ENCODE data around the gene PACS1.

The PACS1 gene

DNA sequence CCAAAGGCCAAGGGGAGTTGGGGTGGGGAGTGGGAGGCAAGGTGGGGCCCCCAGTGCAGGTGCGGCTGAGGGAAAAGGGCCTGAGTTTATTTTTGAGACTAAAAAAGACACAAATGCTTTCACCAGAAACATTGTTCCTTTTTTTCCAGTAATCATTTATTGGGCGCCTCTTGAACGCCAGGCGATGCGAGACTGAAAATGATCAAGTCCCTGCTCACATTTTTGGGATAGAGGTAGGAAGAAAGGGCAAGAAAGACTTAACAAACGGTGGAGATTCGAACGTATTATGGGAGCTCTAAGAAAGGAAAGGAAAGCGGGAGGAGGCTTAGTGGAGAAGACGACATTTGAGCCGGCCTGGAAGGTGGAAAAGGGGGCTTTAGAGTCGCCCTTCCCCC, 18.7 kb upstream of the PACS1 start:
- no peak for DNase-seq (ENCODE audit: extremely low read depth, low read depth)
- TF ChIP-seq, protein P1, sequence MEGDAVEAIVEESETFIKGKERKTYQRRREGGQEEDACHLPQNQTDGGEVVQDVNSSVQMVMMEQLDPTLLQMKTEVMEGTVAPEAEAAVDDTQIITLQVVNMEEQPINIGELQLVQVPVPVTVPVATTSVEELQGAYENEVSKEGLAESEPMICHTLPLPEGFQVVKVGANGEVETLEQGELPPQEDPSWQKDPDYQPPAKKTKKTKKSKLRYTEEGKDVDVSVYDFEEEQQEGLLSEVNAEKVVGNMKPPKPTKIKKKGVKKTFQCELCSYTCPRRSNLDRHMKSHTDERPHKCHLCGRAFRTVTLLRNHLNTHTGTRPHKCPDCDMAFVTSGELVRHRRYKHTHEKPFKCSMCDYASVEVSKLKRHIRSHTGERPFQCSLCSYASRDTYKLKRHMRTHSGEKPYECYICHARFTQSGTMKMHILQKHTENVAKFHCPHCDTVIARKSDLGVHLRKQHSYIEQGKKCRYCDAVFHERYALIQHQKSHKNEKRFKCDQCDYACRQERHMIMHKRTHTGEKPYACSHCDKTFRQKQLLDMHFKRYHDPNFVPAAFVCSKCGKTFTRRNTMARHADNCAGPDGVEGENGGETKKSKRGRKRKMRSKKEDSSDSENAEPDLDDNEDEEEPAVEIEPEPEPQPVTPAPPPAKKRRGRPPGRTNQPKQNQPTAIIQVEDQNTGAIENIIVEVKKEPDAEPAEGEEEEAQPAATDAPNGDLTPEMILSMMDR (IDR thresholded peaks at IDR 0.05; ENCODE audit: low read depth, low read length): no peak

DNA sequence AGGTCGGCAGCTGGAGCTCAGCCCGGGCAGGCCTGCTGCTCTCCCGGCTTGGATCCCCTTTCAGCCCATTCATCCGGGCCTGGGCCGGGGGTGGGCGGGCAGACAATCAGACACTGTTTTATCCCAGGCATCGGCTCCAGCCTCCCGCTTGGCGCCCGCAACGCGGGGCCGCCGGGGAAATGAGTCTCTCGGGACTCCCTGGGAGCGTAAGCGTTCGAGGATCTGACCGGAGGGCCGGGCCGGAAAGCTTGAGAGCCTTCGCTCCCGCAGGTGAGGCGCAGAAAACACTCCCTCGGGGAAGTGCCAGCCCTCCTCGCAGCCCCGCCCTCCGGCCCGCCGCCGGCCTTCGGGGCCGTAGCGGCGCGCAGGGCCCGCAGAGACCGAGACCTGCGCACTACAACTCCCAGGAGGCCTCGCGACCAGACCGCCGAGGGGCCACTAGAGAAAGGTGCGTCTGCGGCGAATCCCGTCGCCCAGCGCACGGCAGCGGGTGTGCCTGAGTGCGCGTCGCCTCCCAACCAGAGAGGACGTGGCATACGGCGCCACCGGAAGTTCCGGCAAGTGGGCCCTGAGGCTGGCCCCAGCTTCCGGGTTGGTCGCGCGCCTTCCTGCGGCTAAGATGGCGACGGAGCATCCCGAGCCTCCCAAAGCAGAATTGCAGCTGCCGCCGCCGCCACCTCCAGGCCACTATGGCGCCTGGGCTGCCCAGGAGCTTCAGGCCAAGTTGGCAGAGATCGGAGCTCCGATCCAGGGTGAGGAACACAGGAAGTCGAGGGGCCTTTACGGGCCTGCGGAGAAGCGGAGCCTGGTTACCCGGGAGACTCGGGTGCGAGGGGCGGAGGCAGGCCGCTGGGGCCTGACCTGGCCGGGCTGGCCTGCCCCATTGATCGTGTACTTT, 18.1 kb upstream of the PACS1 start, which contains the start of gene SF3B2:
SF3B2 (plus strand) TSS at position 599 of the 898 bp plus-strand sequence; CDS start at position 620, 21 bp downstream.
- TF ChIP-seq, protein P1 (IDR thresholded peaks at IDR 0.05; ENCODE audit: low read depth, low read length): no peak
- peak; percentile 95 for DNase-seq (ENCODE audit: extremely low read depth, low read depth)

DNA sequence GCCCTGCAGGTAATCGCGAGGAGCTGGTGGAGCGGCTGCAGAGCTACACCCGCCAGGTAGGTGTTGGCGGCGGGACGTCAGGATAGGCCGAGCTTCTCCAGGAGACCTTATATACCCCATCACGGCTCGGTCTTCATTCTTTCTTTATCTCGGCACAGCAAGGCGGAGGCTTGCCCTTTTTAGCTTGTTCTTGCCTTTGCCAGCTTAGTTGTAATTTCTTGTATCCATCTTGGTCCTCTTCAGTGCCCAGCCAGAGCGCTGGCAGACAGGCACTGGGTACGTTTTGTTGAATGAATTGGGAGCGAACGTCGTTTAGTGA, 17.4 kb upstream of the PACS1 start:
- DNase-seq (ENCODE audit: extremely low read depth, low read depth): no peak
- TF ChIP-seq, protein P1 (IDR thresholded peaks at IDR 0.05; ENCODE audit: low read depth, low read length): no peak

DNA sequence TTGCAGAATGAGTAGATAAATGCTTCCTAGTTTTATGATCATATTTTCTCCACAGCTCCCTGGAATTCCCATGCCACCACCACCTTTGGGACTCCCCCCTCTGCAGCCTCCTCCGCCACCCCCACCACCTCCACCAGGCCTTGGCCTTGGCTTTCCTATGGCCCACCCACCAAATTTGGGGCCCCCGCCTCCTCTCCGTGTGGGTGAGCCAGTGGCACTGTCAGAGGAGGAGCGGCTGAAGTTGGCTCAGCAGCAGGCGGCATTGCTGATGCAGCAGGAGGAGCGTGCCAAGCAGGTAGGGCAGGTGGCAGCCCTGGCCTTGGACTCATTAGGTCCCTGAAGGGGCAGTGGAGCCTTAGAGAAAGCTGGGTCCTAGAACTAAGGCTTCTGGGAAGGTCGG, 15.1 kb upstream of the PACS1 start:
- TF ChIP-seq, protein P1 (IDR thresholded peaks at IDR 0.05; ENCODE audit: low read depth, low read length): no peak
- DNase-seq (ENCODE audit: extremely low read depth, low read depth): no peak

DNA sequence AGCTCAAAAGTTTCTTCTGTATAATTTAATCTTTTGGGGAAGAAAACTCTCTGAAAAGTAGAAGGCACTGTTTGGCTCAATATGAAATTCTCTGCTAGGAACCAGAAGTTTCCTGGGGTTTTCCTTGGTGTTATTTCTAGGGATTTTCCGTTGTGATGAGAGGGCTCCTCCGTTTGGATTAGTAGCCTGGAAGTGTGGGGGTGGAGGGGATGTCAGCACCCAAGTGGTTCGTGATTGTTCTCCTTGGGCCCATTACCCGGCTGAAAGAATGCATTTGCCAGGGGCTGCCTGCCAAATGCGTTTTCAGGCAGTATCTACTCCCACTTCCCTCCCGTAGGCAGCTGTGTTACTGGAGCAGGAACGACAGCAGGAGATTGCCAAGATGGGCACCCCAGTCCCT, 13.6 kb upstream of the PACS1 start:
- no peak for DNase-seq (ENCODE audit: extremely low read depth, low read depth)
- TF ChIP-seq, protein P1 (IDR thresholded peaks at IDR 0.05; ENCODE audit: low read depth, low read length): no peak

DNA sequence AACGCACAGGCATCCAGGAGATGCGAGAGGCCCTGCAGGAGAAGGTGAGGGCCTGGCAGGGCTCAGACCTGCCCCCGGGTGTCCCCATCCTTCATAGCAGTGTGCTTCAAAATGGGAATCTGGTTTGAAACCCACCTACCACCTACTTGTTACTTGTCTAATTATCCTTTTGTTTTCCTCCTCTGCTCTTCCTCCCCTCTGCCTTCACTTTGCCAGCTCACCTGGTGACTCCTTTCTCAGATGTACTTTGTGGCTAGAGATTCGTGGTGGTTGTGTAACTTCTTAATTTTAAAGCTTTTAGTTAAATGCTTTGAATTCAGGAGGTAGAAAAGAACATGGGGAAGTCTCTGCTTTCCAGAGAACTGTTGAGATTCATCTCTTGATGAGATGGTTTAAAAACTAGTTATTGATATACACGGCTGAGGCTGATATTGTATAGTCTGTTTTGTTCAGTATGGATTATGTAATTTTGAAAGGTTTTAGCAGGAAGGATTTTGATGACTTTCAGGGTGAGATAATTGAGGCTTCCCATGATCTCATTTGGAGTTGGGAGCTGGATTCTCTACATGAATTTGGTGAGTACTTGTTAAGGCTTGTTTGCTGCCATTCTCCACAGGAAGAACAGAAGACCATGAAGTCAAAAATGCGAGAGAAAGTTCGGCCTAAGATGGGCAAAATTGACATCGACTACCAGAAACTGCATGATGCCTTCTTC, 9.9 kb upstream of the PACS1 start:
- TF ChIP-seq, protein P1 (IDR thresholded peaks at IDR 0.05; ENCODE audit: low read depth, low read length): no peak
- DNase-seq (ENCODE audit: extremely low read depth, low read depth): no peak

DNA sequence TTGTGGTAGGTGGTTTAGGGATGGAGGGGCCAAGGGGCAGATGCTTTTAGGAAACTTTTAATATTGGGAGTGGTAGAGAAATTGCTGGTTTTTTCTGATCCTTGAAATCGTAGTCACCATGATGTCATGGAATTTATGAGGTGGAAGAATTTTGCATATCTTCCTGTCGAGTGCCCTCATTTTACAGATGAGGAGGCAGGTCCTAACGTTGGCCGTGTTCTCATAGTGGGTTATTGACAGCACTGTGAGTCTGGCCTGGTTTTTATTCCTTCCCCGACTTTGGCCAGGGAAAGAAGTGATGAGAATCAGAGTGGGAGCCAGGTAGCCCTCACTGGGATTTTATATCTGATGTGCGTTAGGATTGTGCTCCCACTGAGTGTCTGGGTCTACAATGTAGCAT, 8.8 kb upstream of the PACS1 start:
- TF ChIP-seq, protein P1 (IDR thresholded peaks at IDR 0.05; ENCODE audit: low read depth, low read length): no peak
- no peak for DNase-seq (ENCODE audit: extremely low read depth, low read depth)
